ENCODE measurements around the gene TNFSF4.
A peak's percentile ranks its signal among the peaks of the same experiment; 100 is the strongest.

The TNFSF4 gene

DNA sequence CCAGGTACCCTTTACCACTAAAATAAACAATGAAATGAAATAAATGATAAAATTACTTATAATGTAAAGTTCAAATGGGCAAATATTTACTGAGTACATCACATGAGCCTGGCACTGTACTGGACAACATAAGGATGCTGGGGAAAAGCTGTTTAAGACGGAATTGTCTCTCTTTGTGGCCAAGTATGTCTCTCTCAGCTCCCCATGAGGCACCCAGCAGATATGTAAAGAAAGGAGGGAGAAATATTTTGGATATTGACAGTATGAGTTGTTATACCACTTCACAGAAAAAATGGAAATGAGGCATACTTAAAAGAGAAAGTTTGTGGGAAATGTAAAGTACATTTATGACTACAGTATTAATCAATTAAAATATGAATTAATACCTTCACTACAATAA is 1.0 kb upstream of the TNFSF4 start:
- Histone ChIP-seq H3K56ac (ENCODE audit: low read length) (no peak overlapping the region), H3K4ac (ENCODE audit: low read depth, low read length) (no peak overlapping the region), H2BK15ac (replicated peaks; ENCODE audit: low read depth) (no peak overlapping the region), H3K4me2 (ENCODE audit: low read length) (no peak overlapping the region), H3K79me1 (ENCODE audit: low read length) (no peaks in the 10 kb centered on the region), H3K4me3 (ENCODE audit: low read length) (no peak overlapping the region), H3K23ac (ENCODE audit: low read length) (no peak overlapping the region), H3K79me2 (ENCODE audit: control insufficient read depth, insufficient read depth, low read length) (no peaks in the 10 kb centered on the region), H3K9ac (ENCODE audit: low read length) (no peak overlapping the region), H3K27ac (ENCODE audit: low read depth, low read length) (no peak overlapping the region), H3K18ac (ENCODE audit: low read length) (no peak overlapping the region), H3K36me3 (ENCODE audit: control insufficient read depth, insufficient read depth, low read length) (no peaks in the 10 kb centered on the region), H3K27me3 (ENCODE audit: insufficient read depth, low read length, poor library complexity) (no peaks in the 10 kb centered on the region), H3K4me1 (ENCODE audit: control insufficient read depth, low read depth, low read length) (no peaks in the 10 kb centered on the region), H2BK5ac (ENCODE audit: low read length) (no peak overlapping the region), H2BK120ac (ENCODE audit: low read depth, low read length) (no peak overlapping the region), H2AK5ac (ENCODE audit: low read length) (no peak overlapping the region), H4K5ac (ENCODE audit: low read length) (no peak overlapping the region), H4K8ac (ENCODE audit: low read depth, low read length) (no peak overlapping the region)
- no peak for DNase-seq
- WGBS (ENCODE audit: extremely low coverage, insufficient coverage, low lambda C conversion rate) = no CpG with 5 or more reads among the region's 1 CpG

DNA sequence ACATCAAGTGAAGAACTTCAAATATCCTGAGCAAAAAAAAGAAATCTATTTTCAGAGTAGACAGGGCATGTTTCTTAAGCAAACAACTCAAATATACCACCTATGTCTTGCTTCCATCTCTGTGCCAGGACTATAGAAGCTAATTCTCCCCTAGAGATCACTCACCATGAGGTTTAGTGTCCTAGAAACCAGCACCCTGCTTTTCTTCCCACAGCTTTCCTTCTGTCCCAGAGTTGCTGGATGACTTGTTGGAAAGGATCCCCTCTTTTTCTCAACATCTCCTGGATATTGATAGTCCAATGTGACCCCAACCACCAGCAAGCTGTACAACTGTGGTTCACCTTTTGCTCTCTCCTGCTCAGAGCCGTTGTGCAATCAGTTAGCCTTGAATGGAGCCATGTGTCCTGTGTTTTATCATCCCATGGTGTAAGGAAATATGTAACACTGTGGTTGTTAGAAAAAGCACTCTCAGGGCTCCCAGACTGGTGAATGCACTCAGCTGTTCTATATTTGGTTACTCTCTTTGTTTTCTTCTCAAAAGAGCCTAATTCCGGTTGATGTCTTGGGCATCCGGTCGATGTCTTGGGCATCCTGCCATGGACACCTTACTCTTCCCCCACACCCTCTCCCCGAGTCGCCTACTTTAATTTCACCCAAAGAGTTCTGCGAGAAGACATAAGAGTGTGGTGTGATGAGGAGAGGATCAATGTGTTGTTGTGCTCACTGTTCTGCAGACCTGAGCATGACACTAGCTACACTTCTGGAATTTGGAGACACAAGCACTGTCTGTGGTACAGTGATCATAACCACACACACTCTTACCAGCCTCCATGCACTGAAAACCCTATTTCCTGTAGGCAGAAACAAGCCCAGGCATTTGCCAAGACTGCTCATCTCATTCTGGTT is 1.7 kb downstream of the TNFSF4 start:
- WGBS (ENCODE audit: extremely low coverage, insufficient coverage, low lambda C conversion rate) = no CpG with 5 or more reads among the region's 7 CpGs
- no peak for DNase-seq

DNA sequence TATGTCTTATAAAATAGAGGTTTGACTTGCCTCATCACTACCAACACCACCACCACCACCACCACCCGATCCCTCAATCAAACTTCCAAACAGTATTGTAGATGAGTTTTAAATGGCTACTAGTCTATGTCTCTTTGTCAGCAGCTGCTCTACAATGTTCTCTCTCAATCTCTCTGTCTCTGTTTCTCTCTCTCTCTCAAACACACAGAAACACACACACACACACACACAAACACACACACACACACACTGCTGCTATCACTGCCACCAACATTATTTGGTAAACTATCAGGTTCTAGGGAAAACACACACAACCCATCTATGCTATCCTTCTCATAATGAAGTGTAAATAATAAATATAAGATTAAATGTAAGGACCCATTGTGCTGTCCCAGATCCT is 2.4 kb downstream of the TNFSF4 start:
- no peak for DNase-seq
- H3K23ac ChIP-seq (ENCODE audit: low read length) = no peak overlapping the region
- no peak overlapping the region for H3K9ac ChIP-seq (ENCODE audit: low read length)
- H3K18ac ChIP-seq (ENCODE audit: low read length) = no peak overlapping the region
- H3K79me2 ChIP-seq (ENCODE audit: control insufficient read depth, insufficient read depth, low read length) = no peaks in the 10 kb centered on the region
- no peaks in the 10 kb centered on the region for H3K36me3 ChIP-seq (ENCODE audit: control insufficient read depth, insufficient read depth, low read length)
- no peak overlapping the region for H2BK5ac ChIP-seq (ENCODE audit: low read length)
- no peak overlapping the region for H3K27ac ChIP-seq (ENCODE audit: low read depth, low read length)
- H3K27me3 ChIP-seq (ENCODE audit: insufficient read depth, low read length, poor library complexity) = no peaks in the 10 kb centered on the region
- H2BK120ac ChIP-seq (ENCODE audit: low read depth, low read length) = no peak overlapping the region
- no peak overlapping the region for H3K4ac ChIP-seq (ENCODE audit: low read depth, low read length)
- no peak overlapping the region for H2BK15ac ChIP-seq (replicated peaks; ENCODE audit: low read depth)
- H3K79me1 ChIP-seq (ENCODE audit: low read length) = no peaks in the 10 kb centered on the region
- H4K8ac ChIP-seq (ENCODE audit: low read depth, low read length) = no peak overlapping the region
- no peak overlapping the region for H4K5ac ChIP-seq (ENCODE audit: low read length)
- no peak overlapping the region for H2AK5ac ChIP-seq (ENCODE audit: low read length)
- no peak overlapping the region for H3K4me3 ChIP-seq (ENCODE audit: low read length)
- WGBS (ENCODE audit: extremely low coverage, insufficient coverage, low lambda C conversion rate) = no CpG with 5 or more reads among the region's 1 CpG
- H3K4me2 ChIP-seq (ENCODE audit: low read length) = no peak overlapping the region
- no peak overlapping the region for H3K56ac ChIP-seq (ENCODE audit: low read length)
- peaks cover 2% of the 10 kb centered on the region for H3K4me1 ChIP-seq (ENCODE audit: control insufficient read depth, low read depth, low read length)

More for the DNA sequence above, 1.7 kb downstream of the TNFSF4 start:
- no peak overlapping the region for H2AK5ac ChIP-seq (ENCODE audit: low read length)
- H3K27ac ChIP-seq (ENCODE audit: low read depth, low read length) = no peak overlapping the region
- no peak overlapping the region for H3K23ac ChIP-seq (ENCODE audit: low read length)
- no peak overlapping the region for H2BK5ac ChIP-seq (ENCODE audit: low read length)
- no peak overlapping the region for H4K8ac ChIP-seq (ENCODE audit: low read depth, low read length)
- H3K4me3 ChIP-seq (ENCODE audit: low read length) = no peak overlapping the region
- no peak overlapping the region for H3K56ac ChIP-seq (ENCODE audit: low read length)
- H3K79me1 ChIP-seq (ENCODE audit: low read length) = no peaks in the 10 kb centered on the region
- H2BK120ac ChIP-seq (ENCODE audit: low read depth, low read length) = no peak overlapping the region
- no peaks in the 10 kb centered on the region for H3K27me3 ChIP-seq (ENCODE audit: insufficient read depth, low read length, poor library complexity)
- no peak overlapping the region for H3K4ac ChIP-seq (ENCODE audit: low read depth, low read length)
- H3K9ac ChIP-seq (ENCODE audit: low read length) = no peak overlapping the region
- no peak overlapping the region for H2BK15ac ChIP-seq (replicated peaks; ENCODE audit: low read depth)
- H3K36me3 ChIP-seq (ENCODE audit: control insufficient read depth, insufficient read depth, low read length) = no peaks in the 10 kb centered on the region
- no peak overlapping the region for H3K4me2 ChIP-seq (ENCODE audit: low read length)
- H4K5ac ChIP-seq (ENCODE audit: low read length) = no peak overlapping the region
- no peaks in the 10 kb centered on the region for H3K79me2 ChIP-seq (ENCODE audit: control insufficient read depth, insufficient read depth, low read length)
- H3K18ac ChIP-seq (ENCODE audit: low read length) = no peak overlapping the region
- H3K4me1 ChIP-seq (ENCODE audit: control insufficient read depth, low read depth, low read length) = peaks cover 2% of the 10 kb centered on the region

DNA sequence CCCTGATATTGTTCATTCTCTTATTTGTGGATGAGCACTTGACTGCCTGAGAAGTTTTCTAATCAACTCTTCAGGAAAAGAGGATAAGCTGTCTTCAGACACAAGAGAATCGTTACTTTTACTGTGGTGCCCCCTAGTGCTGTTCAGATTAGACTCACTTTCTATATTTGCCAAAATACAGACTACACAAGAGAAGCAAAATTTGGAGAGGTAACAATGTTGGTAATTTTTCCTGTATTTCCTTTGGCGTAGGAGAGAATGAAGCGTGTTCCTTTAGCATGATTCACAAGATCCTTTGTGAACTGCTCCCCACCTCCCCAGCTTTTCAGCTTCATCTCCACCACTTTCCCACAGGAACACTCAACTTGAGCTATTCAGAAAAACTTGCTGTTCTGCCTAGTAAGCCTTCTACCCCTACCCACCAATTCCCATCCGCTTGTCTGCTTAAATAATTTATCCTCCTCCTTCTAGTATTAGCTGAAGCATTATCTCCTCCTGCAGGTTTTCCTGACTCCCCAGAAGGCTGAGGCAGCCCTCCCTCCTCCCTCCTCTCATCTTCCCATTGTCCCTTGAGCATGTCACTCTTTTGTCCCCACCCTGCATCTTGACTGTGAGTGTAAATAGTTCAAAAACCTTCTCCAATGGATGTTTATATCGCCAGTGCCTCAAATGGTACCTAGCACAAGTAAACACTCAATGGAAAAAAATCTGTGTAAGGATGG is 4.5 kb downstream of the TNFSF4 start:
- no peak overlapping the region for H3K18ac ChIP-seq (ENCODE audit: low read length)
- no peak overlapping the region for H3K4me3 ChIP-seq (ENCODE audit: low read length)
- no peaks in the 10 kb centered on the region for H3K79me2 ChIP-seq (ENCODE audit: control insufficient read depth, insufficient read depth, low read length)
- no peak overlapping the region for H3K4me2 ChIP-seq (ENCODE audit: low read length)
- H2BK120ac ChIP-seq (ENCODE audit: low read depth, low read length) = no peak overlapping the region
- no peak overlapping the region for H2BK5ac ChIP-seq (ENCODE audit: low read length)
- no peak overlapping the region for H3K4ac ChIP-seq (ENCODE audit: low read depth, low read length)
- H3K9ac ChIP-seq (ENCODE audit: low read length) = no peak overlapping the region
- H3K79me1 ChIP-seq (ENCODE audit: low read length) = no peaks in the 10 kb centered on the region
- H3K23ac ChIP-seq (ENCODE audit: low read length) = no peak overlapping the region
- no peak overlapping the region for H2BK15ac ChIP-seq (replicated peaks; ENCODE audit: low read depth)
- WGBS (ENCODE audit: extremely low coverage, insufficient coverage, low lambda C conversion rate) = no CpG with 5 or more reads among the region's 5 CpGs
- no peak overlapping the region for H2AK5ac ChIP-seq (ENCODE audit: low read length)
- H3K27ac ChIP-seq (ENCODE audit: low read depth, low read length) = no peak overlapping the region
- H3K56ac ChIP-seq (ENCODE audit: low read length) = no peak overlapping the region
- no peak overlapping the region for H4K8ac ChIP-seq (ENCODE audit: low read depth, low read length)
- H3K27me3 ChIP-seq (ENCODE audit: insufficient read depth, low read length, poor library complexity) = no peaks in the 10 kb centered on the region
- DNase-seq = peak; percentile 60
- H4K5ac ChIP-seq (ENCODE audit: low read length) = no peak overlapping the region
- no peaks in the 10 kb centered on the region for H3K36me3 ChIP-seq (ENCODE audit: control insufficient read depth, insufficient read depth, low read length)
- H3K4me1 ChIP-seq (ENCODE audit: control insufficient read depth, low read depth, low read length) = peaks cover 2% of the 10 kb centered on the region

DNA sequence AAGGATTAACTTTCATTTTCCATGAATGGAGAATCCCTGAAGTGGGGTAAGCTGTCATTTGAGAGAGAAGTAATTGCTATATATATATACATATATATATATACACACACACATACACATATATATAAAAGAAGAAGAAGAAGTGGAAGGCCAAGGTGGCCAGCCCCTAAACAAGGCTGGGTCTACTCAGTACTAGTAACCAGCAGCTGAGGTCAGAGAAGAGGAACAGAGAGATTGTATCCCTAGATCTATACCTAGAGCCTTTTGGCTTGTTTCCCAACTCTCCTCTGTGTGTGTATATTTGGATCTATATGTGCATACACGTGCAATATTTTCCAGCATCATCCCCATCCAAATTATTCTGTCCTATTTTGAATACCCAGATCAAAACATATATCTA is 5.2 kb downstream of the TNFSF4 start:
- H3K56ac ChIP-seq (ENCODE audit: low read length) = no peak overlapping the region
- H3K36me3 ChIP-seq (ENCODE audit: control insufficient read depth, insufficient read depth, low read length) = no peaks in the 10 kb centered on the region
- no CpG with 5 or more reads among the region's 1 CpG for WGBS (ENCODE audit: extremely low coverage, insufficient coverage, low lambda C conversion rate)
- no peak overlapping the region for H2BK15ac ChIP-seq (replicated peaks; ENCODE audit: low read depth)
- H3K9ac ChIP-seq (ENCODE audit: low read length) = no peak overlapping the region
- H2AK5ac ChIP-seq (ENCODE audit: low read length) = no peak overlapping the region
- H3K4me3 ChIP-seq (ENCODE audit: low read length) = no peak overlapping the region
- no peak overlapping the region for H3K27ac ChIP-seq (ENCODE audit: low read depth, low read length)
- H4K8ac ChIP-seq (ENCODE audit: low read depth, low read length) = no peak overlapping the region
- no peak overlapping the region for H3K18ac ChIP-seq (ENCODE audit: low read length)
- H4K5ac ChIP-seq (ENCODE audit: low read length) = no peak overlapping the region
- H3K79me2 ChIP-seq (ENCODE audit: control insufficient read depth, insufficient read depth, low read length) = no peaks in the 10 kb centered on the region
- H3K27me3 ChIP-seq (ENCODE audit: insufficient read depth, low read length, poor library complexity) = no peaks in the 10 kb centered on the region
- DNase-seq = no peak
- no peak overlapping the region for H2BK5ac ChIP-seq (ENCODE audit: low read length)
- H3K79me1 ChIP-seq (ENCODE audit: low read length) = no peaks in the 10 kb centered on the region
- no peak overlapping the region for H2BK120ac ChIP-seq (ENCODE audit: low read depth, low read length)
- no peak overlapping the region for H3K4ac ChIP-seq (ENCODE audit: low read depth, low read length)
- H3K23ac ChIP-seq (ENCODE audit: low read length) = no peak overlapping the region
- no peak overlapping the region for H3K4me2 ChIP-seq (ENCODE audit: low read length)
- H3K4me1 ChIP-seq (ENCODE audit: control insufficient read depth, low read depth, low read length) = peaks cover 2% of the 10 kb centered on the region

Data from mesendoderm (in vitro differentiated cells).